ENCODE measurements around the gene ELOF1.
"Not testable (repeated sequence)": the region's sequence is repeated elsewhere in the genome, so short reads cannot be mapped to it uniquely, and the experiment has no call there.

Gene ELOF1

DNA sequence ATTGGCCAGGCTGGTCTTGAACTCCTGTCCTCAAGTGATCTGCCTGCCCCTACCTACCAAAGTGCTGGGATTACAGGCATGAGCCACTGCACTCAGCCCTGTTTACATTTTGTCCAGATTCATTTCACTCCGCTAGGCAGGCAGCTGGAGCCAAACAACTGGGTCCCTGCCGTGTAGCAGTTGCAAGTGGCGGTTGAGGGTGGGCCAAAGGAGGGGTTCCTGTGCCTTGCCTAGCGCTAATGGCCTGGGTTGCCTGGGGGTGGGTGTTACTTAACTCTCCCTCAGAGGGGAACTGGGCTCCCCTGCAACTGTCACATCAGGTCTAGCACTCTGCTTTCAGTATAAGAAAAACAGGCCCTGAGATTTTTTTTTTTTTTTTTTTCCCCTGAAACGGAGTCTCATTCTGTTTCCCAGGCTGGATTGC is 11.0 kb upstream of the ELOF1 start:
- DNase-seq (ENCODE audit: low read depth in 2 of 2), result no peak

DNA sequence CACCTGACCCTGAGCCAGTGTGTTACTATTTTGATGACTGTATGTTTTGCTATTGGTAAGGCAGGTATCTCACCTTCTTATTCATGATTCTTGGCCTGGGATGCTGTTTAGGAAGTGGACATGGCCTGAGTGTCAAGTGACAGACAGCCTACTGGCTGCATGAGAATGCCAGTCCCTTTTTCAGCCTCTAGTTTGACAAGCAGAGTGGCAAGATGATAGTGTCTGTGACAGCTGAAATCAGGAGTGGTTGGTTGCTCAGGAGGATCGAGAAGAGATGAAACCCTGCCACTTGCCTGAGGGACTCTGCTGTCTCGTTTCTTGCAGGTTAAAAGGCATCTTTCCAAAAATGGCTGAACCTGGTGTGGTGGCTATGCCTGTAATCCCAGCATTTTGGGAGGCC is 7.1 kb upstream of the ELOF1 start:
- DNase-seq (ENCODE audit: low read depth in 2 of 2), result no peak

DNA sequence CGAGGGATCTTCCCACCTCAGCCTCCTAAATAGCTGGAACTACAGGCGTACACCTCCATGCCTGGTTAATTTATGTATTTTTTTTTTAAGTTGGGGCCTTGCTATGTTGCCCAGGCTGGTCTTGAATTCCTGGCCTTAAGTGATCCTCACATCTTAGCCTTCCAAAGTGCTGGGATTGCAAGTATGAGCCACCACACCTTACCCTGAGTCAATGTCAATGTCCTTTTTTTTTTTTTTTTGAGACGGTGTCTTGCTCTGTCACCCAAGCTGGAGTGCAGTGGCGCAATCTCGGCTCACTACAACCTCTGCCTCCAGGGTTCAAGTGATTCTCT is 6.6 kb upstream of the ELOF1 start:
- not testable (repeated sequence) for DNase-seq (ENCODE audit: low read depth in 2 of 2)

DNA sequence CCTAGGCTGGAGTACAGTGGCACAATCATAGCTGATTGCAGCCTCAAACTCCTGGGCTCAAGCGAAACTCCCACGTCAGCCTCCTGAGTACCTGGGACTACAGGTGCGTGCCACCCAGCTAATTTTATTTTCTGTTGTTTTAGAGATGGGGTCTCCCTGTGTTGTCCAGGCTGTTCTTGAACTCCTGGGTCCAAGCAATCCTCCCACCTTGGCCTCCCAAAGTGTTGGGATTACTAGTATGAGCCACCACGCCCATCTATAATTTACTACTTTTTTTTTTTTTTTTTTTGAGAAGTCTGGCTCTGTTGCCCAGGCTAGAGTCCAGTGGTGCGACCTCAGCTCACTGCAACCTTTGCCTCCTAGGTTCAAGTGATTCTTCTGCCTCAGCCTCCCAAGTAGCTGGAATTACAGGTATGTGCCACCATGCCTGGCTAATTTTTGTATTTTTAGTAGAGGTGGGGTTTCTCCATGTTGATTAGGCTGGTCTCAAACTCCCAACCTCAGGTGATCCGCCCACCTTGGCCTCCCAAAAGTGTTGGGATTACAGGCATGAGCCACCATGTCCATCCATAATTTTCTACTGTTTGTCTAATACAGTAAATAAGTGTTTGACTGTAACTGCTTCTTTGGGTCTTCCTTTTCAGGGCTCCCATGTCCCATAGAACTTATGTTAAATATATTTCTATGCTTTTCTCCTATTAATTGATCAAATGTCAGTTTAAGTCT is 5.2 kb upstream of the ELOF1 start:
- not testable (repeated sequence) for DNase-seq (ENCODE audit: low read depth in 2 of 2)

DNA sequence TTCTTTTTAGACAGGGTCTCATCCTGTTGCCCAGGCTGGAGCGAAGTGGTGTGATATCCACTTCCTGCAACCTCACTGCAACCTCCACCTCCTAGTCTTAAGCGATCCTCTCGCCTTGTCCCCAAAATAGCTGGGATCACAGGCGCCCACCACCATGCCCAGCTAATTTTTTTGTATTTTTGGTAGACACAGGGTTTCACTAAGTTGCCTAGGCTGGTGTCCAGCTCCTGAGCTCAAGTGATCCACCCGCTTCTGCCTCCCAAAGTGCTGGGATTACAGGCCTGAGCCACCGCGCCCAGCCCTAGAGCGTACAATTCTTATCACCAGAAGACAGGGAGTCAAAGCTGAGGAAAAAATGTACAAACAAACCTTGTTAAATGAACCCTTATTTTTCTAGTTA is 4.5 kb upstream of the ELOF1 start:
- no peak for DNase-seq (ENCODE audit: low read depth in 2 of 2)

DNA sequence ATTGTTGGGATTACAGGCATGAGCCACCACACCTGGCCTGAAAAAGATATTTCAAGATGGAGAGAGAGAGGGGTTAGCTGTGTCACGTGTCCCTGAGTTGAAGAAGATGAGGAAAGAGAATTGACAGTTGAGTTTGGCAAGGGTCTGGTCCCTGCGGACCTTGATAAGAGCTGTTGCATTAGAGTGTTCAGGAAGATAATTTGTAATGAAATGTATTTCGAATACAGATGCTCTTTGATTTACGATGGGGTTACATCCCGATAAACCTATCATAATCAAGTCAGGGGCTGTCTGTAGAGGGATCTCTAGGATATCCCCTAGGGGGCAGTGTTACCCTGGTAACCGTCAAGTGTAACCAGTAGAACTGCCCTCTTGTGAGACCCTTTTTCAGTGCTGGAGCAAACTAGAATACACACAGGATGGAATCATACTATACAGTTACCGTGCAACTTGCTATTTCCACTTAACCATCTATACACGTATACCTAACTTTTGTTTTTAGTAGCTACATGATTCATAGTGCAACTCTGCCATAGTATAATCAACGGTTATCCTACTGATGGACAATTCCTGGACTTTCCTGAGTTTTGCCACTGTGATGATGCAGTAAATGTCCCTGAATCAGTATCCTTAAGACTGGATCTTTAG is 1.5 kb upstream of the ELOF1 start:
- no peak for DNase-seq (ENCODE audit: low read depth in 2 of 2)

DNA sequence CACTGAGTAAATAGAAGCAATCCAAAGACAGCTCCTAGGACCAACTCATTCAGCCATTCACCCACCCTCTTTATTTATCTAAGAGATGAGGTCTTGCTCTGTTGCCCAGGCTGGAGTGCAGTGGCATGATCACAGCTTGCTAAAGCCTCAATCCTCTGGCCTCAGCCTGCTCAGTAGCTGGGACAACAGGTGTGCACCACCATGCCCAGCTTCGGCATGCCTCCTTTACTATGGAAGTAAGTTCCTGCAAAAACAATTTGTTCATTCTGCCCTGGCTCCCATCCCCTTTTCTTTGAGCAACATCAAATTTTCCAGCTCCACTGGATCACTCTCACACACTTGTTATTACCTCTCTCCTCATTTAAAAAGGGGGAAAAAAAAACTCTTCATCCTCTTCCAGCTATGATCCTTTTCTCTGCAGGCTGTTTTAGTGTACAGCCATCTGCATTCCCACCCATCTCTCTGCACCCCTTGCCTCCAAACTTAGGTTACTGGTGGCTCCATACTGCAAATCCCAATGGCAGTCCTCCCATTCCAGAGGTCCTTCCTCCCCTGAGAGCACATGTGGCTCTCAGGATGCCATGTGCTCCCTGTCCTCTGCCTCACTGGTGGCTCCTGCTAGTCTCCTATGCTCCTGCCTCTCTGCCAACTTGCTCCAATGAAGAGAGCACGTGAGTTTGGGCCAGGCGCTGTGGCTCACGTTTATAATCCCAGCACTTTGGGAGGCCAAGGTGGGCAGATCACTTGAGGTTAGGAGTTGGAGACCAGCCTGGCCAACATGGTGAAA is 2.2 kb downstream of the ELOF1 start:
- no peak for DNase-seq (ENCODE audit: low read depth in 2 of 2)

DNA sequence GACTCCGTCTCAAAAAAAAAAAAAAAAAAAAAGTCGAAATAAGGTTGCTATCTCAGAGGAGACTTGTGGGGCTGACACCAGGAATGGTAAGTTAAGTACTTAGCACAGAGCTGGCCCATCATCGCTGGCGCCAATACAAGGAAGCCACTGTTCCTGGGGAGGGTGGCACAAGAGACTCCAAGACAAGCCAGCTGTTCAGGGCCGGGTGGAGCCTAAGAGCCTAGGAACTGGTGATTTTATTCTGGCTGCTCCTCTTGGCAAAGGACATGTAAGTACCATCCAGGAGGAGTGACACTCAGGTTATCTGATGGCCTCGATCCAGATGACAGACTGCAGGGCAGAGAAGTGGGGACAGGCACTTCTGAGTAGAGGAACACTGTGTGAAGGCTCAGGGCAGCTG is 3.8 kb downstream of the ELOF1 start:
- DNase-seq (ENCODE audit: low read depth in 2 of 2), result no peak

DNA sequence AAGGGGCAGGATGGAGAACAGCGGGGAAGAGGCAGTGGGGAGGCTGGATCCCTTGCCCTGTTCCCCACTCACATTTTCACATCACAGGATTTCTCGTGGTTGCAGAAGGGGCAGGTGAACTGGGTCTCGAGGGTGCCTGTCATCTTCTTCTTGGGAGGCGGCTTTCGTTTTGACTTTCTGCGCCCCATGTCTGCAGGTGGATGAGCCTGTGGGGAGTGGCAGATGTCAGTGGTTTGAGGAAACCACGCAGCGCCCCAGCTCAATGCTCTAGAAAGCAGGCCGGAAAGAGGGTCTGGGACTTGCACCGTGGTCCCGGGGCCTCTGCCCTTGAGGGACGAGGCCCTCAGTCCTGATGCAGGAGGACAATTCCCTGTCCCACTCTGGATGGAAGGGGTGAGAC is 4.9 kb downstream of the ELOF1 start:
- no peak for DNase-seq (ENCODE audit: low read depth in 2 of 2)

DNA sequence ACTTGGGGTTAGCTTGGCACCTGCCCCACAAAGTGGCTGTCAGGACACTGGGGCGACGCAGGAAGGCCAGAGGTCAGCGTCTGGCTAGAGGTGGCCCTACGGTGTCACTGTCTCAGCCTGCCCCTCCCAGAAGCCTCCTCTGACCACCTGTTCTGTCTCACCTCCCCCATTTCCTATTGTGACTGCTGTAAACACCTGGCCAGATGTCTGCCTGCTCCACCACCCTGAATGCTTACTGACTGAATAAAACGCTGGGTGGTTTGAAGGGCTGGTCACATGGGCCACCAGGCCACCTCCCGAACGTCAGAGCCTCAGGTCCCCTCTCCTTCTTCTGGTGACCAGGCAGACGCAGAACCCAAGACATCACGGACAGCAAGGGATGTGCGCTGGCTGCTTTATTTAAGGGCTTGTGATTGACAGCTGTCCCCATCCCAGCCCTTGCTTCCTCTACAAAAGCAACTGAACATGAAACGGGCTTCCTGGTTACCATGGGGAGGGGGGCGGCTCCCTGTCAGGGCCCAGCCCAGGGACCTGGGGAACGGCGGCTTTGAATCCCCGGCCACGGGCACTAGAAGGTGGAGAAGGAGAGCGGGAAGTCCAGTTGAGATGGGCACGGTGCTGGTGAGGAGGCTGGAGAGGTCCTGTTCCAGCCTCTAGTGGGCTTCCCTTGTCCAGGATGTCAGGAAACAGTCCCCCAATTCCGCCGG is 6.2 kb downstream of the ELOF1 start:
- DNase-seq (ENCODE audit: low read depth in 2 of 2), result no peak

DNA sequence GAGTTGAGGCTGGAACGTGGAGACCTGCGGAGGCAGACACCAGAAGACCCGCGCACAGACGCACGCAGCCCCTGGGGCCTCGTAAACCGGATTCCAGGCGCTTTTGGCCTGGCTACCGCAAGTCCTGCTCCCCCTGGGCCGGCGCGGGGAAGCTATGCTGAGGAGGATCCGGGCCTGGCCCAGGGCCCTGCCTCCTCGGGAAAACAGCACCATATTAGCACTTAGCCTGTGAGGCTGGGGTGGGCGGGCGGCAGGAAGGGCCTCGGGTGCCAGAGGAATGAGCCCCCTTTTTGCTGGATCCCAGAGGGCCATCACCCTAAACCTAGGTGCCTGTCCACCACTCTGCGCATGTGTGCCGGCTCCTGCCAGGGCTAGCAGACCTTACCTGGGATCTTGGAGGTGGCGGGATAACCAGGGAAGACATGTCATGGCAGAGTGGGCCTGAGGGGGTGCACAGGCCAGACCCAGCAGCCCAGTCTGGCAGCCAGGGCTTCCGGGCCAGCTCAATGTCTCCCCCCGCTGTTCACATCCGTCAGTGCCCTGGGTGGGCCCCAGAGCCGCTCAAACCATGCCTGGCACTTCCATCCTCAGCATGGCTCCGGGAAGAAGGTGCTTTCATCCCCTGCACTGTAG is 7.3 kb downstream of the ELOF1 start:
- DNase-seq (ENCODE audit: low read depth in 2 of 2), result no peak

DNA sequence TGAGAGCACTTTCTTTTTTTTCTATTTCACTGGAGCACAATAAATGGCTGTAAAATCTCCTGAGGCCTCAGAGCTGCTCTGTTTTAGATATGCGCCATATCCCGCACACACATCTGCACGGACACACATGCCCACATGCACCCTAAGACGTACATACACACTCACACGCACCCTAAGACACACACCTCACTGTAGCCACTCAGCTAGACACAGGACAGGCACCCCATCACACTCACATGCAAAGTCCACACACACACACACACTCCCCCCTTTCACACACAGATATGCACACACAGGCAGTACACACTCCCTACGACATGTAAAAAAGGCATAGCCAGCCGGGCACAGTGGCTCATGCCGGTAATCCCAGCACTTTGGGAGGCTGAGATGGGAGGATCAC is 8.8 kb downstream of the ELOF1 start:
- no peak for DNase-seq (ENCODE audit: low read depth in 2 of 2)

DNA sequence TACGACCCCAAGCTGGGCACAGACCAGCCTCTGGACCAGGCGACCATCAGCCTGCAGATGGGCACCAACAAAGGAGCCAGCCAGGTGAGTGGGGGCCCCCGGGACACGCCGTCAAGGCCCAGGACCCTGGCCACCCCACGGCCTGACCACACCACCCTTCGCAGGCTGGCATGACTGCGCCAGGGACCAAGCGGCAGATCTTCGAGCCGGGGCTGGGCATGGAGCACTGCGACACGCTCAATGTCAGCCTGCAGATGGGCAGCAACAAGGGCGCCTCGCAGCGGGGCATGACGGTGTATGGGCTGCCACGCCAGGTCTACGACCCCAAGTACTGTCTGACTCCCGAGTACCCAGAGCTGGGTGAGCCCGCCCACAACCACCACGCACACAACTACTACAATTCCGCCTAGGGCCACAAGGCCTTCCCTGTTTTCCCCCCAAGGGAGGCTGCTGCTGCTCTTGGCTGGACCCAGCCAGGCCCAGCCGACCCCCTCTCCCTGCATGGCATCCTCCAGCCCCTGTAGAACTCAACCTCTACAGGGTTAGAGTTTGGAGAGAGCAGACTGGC is 9.6 kb downstream of the ELOF1 start:
- no peak for DNase-seq (ENCODE audit: low read depth in 2 of 2)

DNA sequence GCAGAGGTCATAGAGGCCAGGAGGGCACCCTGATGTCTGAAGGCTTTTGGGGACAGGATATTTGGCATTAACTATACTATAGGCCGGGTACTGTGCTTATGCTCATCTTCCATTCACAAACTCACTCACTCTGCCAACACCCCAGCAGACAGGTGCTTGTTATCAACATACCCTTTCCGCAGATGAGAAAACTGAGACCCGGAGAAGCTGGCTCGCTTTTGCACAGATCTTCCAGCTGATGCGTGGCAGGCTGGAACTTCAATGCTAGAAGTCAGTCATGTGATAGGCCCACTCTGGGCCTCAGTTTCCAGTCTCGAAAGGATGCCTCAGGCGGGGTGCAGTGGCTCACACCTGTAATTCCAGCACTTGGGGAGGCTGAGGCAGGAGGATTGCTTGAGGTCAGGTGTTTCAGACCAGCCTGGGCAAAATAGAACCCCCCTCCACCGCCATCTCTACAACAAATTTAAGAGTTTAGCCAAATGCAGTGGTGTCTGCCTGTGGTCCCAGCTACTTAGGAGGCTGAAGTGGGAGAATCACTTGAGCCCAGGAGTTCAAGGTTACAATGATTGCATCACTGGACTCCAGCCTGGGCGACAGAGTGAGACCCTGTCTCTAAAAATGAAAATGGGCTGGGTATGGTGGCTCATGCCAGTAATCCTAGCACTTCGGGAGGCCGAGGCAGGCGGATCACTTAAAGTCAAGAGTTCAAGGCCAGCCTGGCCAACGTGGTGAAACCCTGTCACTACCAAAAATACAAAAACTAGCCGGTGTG is 10.9 kb downstream of the ELOF1 start:
- no peak for DNase-seq (ENCODE audit: low read depth in 2 of 2)

DNA sequence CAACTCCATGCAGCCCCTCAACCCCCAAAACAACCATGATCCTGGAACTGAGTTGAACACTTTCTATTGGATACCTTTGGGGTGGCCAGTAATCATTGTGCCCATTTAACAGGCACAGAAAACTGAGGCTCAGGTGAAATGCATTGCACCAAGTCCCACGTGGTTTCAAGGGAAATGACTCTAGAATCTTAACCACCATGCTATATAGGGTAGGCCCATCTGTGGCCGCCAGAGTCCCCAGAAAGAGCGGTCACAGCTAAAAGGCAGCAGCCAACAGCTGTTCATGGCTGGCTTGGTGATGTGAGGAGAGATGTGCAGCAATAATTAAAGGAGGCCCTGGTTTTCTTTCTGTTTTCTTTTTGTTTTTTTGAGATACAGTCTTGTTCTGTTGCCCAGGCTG is 17.8 kb downstream of the ELOF1 start:
- DNase-seq (ENCODE audit: low read depth in 2 of 2), result no peak

DNA sequence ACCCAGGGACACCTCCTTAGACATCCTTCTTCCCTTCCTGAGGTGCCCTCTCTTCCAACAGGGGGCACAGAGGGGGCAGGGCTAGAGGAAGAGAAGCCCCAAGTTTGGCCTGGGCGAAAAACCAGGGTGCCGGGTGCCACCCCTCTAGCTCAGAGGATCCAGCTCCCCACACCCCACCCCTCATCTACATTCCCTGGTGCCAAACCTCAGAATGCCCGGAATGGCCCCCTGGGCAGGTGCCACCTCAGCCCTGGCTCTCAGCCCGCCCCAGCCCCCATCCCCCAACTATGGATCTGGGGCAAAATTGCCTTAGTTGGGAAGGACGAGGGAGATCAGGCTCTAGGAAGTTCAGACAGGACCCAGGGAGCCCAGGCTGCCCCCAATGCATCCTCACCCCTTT is 18.4 kb downstream of the ELOF1 start:
- no peak for DNase-seq (ENCODE audit: low read depth in 2 of 2)

DNA sequence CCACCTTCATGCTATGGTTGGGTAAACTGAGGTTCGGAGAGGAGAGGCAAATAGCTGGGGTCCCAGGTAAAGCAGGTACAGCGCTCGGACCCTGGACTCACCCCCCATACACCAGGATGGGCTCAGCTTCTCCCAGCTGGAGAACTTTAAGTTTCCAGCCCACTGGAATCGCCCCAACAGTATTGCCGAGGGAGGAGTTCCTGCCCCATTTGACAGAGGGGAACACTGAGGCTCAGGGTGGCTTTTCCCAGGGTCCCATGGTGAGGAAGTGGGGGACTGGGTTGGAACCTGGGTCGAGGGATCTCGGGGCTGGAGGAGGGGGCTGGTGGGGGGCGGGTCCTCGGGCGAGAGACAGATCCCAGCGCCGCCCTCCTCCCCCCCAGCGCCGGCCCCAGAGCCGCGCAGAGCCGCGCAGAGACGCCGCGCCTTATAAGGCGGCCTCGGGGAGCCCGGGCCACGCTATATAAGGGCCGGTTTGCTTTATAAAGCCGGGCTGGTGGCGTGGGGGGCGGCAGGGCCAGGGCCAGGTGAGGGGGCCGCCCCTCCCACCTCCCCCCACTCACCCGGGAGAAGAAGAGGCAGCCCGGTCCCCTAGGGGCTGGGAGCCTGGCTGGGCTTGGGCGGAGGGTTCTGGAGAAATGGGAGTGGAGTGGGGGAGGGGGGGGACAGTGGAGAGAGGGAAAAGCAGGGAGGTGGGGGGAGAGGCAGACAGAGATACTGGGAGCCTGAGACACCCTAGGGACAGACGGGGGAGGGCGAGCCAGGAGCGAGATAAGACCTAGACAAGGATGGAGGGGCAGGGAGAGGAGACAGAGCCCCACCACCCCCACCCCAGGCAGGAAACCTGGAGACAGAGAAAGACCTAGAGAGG is 19.3 kb downstream of the ELOF1 start:
- no peak for DNase-seq (ENCODE audit: low read depth in 2 of 2)

DNA sequence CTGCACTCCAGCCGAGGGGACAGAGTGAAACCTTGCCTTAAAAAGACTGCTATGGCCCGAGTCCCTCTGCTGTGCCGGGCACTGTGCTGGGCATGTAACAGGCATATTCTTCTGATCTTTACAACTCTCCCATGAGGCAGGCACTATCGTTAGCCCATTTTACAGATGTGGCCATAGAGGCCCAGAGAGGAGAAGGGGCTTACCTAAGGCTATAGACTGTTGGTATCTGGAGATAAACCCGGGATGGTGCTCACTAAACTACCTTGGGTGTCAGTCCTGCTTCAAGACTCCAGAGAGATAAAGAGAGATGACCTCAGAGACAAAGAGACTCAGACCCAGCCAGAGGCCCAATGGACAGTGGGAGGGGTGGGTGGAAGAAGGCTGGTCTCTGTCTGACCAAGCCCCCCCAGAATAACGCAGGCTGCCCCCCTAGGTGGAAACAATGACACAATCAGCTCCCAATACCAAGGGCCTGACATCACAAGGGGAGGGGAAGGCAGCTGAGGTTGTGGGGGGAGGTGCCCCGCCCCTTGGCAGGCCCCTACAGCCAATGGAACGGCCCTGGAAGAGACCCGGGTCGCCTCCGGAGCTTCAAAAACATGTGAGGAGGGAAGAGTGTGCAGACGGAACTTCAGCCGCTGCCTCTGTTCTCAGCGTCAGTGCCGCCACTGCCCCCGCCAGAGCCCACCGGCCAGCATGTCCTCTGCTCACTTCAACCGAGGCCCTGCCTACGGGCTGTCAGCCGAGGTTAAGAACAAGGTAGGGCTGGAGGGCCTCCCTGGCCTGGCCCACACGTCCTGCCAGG is 20.6 kb downstream of the ELOF1 start, which contains the start of gene CNN1:
TSS of gene CNN1 (plus strand) at position 620 of the 805 bp plus-strand sequence. CDS start at position 697, 77 bp downstream.
- DNase-seq (ENCODE audit: low read depth in 2 of 2), result no peak

All from stimulated activated CD8-positive, alpha-beta memory T cell treated with anti-CD3 and anti-CD28 coated beads, Interleukin-2, amount 100 ng/mL, for 48 hours (primary cell).